AG08396 (cell line): ENCODE results near the gene CENPN.

Experiments used
- DNase-seq: peaks from one replicate; pipeline ENCODE4 v3.0.0; 2012; ENCODE audit warnings: low spot score, mixed read lengths

CENPN gene

GRCh38 chr16:81029930-81030604 lies 23.1 kb downstream of the CENPN start:
- no peak for DNase-seq

GRCh38 chr16:81035398-81035974 lies 28.5 kb downstream of the CENPN start, which contains the start of gene ATMIN:
ATMIN (plus strand) TSS chr16:81035842; CDS start chr16:81035871, 29 bp downstream.
- DNase-seq, result peak; percentile 99

- peak; percentile 63 for DNase-seq
Observed at GRCh38 chr16:81035975-81036750, 29.1 kb downstream of the CENPN start.

GRCh38 chr16:81036751-81037350 lies 29.8 kb downstream of the CENPN start:
- DNase-seq, result no peak

GRCh38 chr16:81040131-81040530 lies 33.1 kb downstream of the CENPN start:
- no peak for DNase-seq

- no peak for DNase-seq
Observed at GRCh38 chr16:81040842-81041241, 33.8 kb downstream of the CENPN start.

- no peak for DNase-seq
Observed at GRCh38 chr16:81041696-81042095, 34.7 kb downstream of the CENPN start.

- no peak for DNase-seq
Observed at GRCh38 chr16:81042821-81043220, 35.8 kb downstream of the CENPN start.

GRCh38 chr16:81053761-81054160 lies 46.7 kb downstream of the CENPN start:
- DNase-seq, result no peak

GRCh38 chr16:81060576-81061306 lies 53.7 kb downstream of the CENPN start:
- DNase-seq, result no peak

GRCh38 chr16:81061307-81061640 lies 54.3 kb downstream of the CENPN start:
- DNase-seq, result no peak

- DNase-seq, result no peak
Observed at GRCh38 chr16:81061871-81062608, 55.0 kb downstream of the CENPN start.

GRCh38 chr16:81066681-81067080 lies 59.7 kb downstream of the CENPN start:
- DNase-seq, result no peak

GRCh38 chr16:81067166-81067565 lies 60.2 kb downstream of the CENPN start:
- DNase-seq, result no peak

- no peak for DNase-seq
Observed at GRCh38 chr16:81069063-81069462, 62.0 kb downstream of the CENPN start.

GRCh38 chr16:81070979-81071378 lies 64.0 kb downstream of the CENPN start:
- DNase-seq, result no peak

- no peak for DNase-seq
Observed at GRCh38 chr16:81071805-81072204, 64.8 kb downstream of the CENPN start.

GRCh38 chr16:81073560-81074330 lies 66.7 kb downstream of the CENPN start:
- no peak for DNase-seq

GRCh38 chr16:81076566-81077075 lies 69.6 kb downstream of the CENPN start:
- DNase-seq, result peak; percentile 86
